ENCODE data around the gene MYO15B.
A peak's percentile ranks its signal among the peaks of the same experiment; 100 is the strongest.

GRCh38 chr17:75632863-75633485, 45.4 kb downstream of the MYO15B start, which contains the start of gene SMIM5:
- TF ChIP-seq CTCF (IDR thresholded peaks at IDR 0.05; ENCODE audit: low read depth, low read length, poor library complexity, severe bottlenecking) (peak; percentile 91), EZH2phosphoT487 (IDR thresholded peaks at IDR 0.05; ENCODE audit: borderline replicate concordance, low read length) (no peak)

Measured in DOHH2 (cell line).